Endothelial cell (in vitro differentiated cells): ENCODE data around the gene TLL2. TPM values are rescaled to one million over a fixed set of nuclear protein-coding genes. Genes with fewer than 3 reads are reported as not detected.

Experiments
- DNase-seq: peaks from one replicate; pipeline ENCODE4 v3.0.0; 2021; ENCODE audit warnings: low spot score
- H3K27ac Mint-ChIP-seq: one replicate; pipeline ENCODE4 v1.8.0; 2021; ENCODE audit warnings: mixed read lengths, inconsistent platforms; ENCODE audit not compliant: unreplicated experiment
- H3K27me3 Mint-ChIP-seq: one replicate; pipeline ENCODE4 v1.8.0; 2021; ENCODE audit warnings: mild to moderate bottlenecking, moderate library complexity, mixed read lengths, inconsistent platforms; ENCODE audit not compliant: unreplicated experiment
- H3K36me3 Mint-ChIP-seq: one replicate; pipeline ENCODE4 v1.8.0; 2021; ENCODE audit warnings: mild to moderate bottlenecking, low read depth, mixed read lengths, inconsistent platforms; ENCODE audit not compliant: unreplicated experiment
- H3K4me1 Mint-ChIP-seq: one replicate; pipeline ENCODE4 v1.8.0; 2021; ENCODE audit warnings: mild to moderate bottlenecking, mixed read lengths, inconsistent platforms; ENCODE audit not compliant: unreplicated experiment
- H3K4me3 Mint-ChIP-seq: one replicate; pipeline ENCODE4 v1.8.0; 2021; ENCODE audit warnings: mild to moderate bottlenecking, mixed read lengths, inconsistent platforms; ENCODE audit not compliant: unreplicated experiment
- H3K9me3 Mint-ChIP-seq: one replicate; pipeline ENCODE4 v1.8.0; 2021; ENCODE audit warnings: mixed read lengths, inconsistent platforms; ENCODE audit not compliant: unreplicated experiment
- total RNA-seq: library from RNA; stranded (reverse); fragmentation: NEBNext Ultra II Directional; extraction: Animal tissue kit (Norgen Biotek cat#: 25700); gene quantifications from one replicate; pipeline ENCODE4 v1.2.1, GENCODE V29; 2021; ENCODE audit not compliant: unreplicated experiment
- TF ChIP-seq, protein P1 (sequence below): fragments of 200-600 bp; sonication (generic); IDR thresholded peaks from one replicate; pipeline ENCODE4 v1.5.0; 2021; ENCODE audit warnings: antibody characterized with exemption; ENCODE audit not compliant: unreplicated experiment

TLL2 gene
- total RNA-seq, 1 donor from 2014 or later, result 0.41 TPM

DNA sequence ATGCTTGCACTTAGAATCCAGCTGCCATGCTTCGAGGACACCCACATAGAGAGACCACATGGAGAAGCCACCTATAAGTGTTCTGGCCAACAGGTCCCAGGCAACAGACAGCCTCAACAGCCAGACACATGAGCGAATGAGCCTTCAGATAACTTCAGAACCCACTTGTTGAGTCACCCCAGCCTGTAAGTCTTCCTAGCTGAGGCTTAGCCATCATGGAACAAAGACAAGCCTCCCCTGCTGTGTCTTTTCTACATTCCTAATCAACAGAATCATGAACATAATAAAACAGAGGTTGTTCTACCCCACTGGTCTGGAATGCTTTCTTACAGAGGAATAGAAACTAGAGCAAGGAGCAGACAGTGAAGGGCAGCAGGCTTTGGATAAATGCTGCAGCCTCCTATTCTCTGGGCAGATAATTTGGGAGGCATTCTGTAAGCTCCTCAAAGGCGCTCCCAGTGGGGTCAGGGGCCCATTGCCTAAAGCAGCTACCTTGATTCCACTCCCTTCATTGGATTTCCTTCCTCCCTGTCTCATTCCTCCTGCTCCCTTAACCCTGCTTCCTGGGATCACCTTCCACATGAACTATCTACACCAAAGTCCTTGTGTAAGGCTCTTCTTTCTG lies 4.6 kb downstream of the TLL2 start:
- H3K4me1 Mint-ChIP-seq, result peaks cover 7% of the 10 kb centered on the region
- no peak overlapping the region for H3K27ac Mint-ChIP-seq
- no peak overlapping the region for H3K4me3 Mint-ChIP-seq

DNA sequence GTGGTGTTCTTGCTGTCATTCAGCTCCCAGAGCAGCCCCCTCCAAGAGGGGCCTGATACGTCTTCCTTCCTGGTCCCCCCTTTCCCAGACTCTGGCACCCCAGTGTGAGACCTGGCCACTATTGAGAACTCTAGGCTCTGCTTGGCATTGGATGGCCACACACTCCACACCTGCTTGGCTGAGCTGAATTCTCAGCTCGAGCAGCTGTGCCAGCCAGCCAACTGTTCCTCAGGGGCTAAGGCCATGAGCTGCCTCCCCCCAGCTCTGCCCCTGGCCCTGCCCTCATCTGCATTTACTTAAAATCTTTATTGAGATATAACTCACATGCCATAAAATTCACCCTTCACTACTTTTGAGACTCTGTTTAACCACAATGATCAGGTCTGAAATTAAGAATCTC lies 6.7 kb downstream of the TLL2 start:
- TF ChIP-seq, protein P1, sequence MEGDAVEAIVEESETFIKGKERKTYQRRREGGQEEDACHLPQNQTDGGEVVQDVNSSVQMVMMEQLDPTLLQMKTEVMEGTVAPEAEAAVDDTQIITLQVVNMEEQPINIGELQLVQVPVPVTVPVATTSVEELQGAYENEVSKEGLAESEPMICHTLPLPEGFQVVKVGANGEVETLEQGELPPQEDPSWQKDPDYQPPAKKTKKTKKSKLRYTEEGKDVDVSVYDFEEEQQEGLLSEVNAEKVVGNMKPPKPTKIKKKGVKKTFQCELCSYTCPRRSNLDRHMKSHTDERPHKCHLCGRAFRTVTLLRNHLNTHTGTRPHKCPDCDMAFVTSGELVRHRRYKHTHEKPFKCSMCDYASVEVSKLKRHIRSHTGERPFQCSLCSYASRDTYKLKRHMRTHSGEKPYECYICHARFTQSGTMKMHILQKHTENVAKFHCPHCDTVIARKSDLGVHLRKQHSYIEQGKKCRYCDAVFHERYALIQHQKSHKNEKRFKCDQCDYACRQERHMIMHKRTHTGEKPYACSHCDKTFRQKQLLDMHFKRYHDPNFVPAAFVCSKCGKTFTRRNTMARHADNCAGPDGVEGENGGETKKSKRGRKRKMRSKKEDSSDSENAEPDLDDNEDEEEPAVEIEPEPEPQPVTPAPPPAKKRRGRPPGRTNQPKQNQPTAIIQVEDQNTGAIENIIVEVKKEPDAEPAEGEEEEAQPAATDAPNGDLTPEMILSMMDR, result no peak
- no peak overlapping the region for H3K27ac Mint-ChIP-seq
- peaks cover 3% of the 10 kb centered on the region for H3K4me1 Mint-ChIP-seq
- DNase-seq, result no peak
- H3K36me3 Mint-ChIP-seq, result no peaks in the 10 kb centered on the region
- no peak overlapping the region for H3K4me3 Mint-ChIP-seq
- H3K27me3 Mint-ChIP-seq, result peaks cover 13% of the 10 kb centered on the region
- no peaks in the 10 kb centered on the region for H3K9me3 Mint-ChIP-seq

More for the DNA sequence above, 4.6 kb downstream of the TLL2 start:
- no peaks in the 10 kb centered on the region for H3K36me3 Mint-ChIP-seq
- DNase-seq, result no peak
- H3K9me3 Mint-ChIP-seq, result no peaks in the 10 kb centered on the region
- TF ChIP-seq, protein P1, result no peak
- peaks cover 13% of the 10 kb centered on the region for H3K27me3 Mint-ChIP-seq

DNA sequence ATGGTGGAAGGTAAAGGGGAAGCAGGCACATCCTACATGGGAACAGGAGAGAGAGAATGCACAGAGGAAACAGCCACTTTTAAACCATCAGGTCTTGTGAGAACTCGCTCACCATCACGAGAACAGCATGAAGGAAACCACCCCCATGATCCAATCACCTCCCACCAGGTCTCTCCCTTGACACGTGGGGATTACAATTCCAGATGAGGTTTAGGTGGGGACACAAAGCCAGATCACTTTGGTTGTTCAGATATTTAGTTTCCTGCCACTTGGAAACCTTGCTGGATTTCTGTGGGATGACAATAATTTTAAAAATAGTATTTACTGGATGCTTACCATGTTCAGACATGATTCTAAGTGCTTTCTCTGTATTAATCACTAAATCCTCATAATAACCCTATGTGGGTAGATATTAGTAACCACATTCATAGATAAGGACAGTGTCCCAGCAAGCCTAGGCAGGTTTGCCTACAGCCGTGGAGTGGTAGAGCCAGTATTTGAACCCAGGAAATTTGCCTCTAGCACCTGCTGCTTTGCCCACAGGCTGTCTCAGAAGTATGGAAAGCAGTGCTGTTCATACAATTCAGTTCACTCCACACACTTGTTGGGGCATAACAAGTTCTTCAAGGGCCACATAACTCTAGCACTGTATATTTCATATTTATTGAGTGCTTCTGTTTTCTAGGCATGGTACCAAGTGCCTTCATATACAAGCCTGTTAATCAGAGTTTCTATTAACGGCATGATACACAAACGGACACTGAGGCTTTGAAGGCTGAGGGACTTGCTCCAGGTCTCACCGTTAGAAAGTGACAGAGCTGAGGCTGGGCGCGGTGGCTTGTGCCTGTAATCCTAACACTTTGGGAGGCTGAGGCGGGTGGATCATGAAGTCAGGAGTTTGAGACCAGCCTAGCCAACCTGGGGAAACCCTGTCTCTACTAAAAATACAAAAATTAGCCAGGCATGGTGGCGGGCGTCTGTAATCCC lies 8.3 kb downstream of the TLL2 start:
- no peak overlapping the region for H3K4me3 Mint-ChIP-seq
- H3K4me1 Mint-ChIP-seq, result peaks cover 3% of the 10 kb centered on the region
- H3K27ac Mint-ChIP-seq, result no peak overlapping the region
- no peak for DNase-seq
- TF ChIP-seq, protein P1, result no peak
- no peaks in the 10 kb centered on the region for H3K9me3 Mint-ChIP-seq
- no peaks in the 10 kb centered on the region for H3K36me3 Mint-ChIP-seq
- H3K27me3 Mint-ChIP-seq, result peaks cover 9% of the 10 kb centered on the region

DNA sequence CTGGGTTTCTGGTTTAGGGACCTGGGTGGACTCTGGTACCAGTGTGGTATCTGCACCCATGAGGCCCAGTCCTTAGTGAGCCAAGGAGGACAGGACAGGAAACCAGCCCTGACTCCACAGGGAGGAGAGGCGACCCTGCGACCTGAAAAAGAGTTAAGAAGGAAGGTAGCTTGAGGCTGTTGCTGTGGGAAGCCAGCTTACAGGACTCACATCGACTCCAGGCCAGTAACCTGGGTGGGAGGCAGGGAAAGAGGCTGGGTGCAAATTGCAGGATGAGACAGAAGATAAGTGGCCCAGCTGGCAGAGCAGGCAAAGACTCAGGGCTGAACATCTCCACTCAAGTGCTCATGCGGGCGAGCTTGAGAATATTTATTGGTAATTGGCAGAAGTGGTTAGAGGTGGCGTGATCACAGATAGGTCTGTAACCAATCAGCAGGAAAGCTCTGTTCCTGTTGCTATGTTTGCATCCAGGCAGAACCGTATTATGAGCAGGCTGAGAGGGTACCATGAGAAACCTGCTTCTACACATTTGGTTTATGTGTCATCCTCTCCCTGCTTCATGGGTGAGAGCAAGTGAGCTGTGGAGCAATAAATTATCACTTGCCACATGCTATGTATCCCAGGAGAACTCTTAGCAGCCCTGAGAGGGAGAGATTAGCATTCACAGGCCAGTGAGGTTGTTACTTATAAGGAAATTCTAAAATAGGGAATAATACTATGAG lies 11.0 kb downstream of the TLL2 start:
- Mint-ChIP-seq H3K27me3 (peaks cover 8% of the 10 kb centered on the region), H3K27ac (no peak overlapping the region), H3K9me3 (no peaks in the 10 kb centered on the region), H3K4me3 (no peak overlapping the region), H3K4me1 (peaks cover 3% of the 10 kb centered on the region), H3K36me3 (no peaks in the 10 kb centered on the region)
- DNase-seq, result no peak
- TF ChIP-seq, protein P1, result no peak
